Osteocyte (in vitro differentiated cells): ENCODE measurements around the gene PA2G4. TPM values are rescaled to one million over a fixed set of nuclear protein-coding genes. Genes with fewer than 3 reads are reported as not detected.
"Not testable (repeated sequence)": the region's sequence is repeated elsewhere in the genome, so short reads cannot be mapped to it uniquely, and the experiment has no call there.

ENCODE experiments used
- DNase-seq: peaks from one replicate; pipeline ENCODE4 v3.0.0; 2021; ENCODE audit warnings: mixed read lengths; ENCODE audit not compliant: unreplicated experiment; ENCODE audit errors: extremely low spot score
- H3K27ac Mint-ChIP-seq: one replicate; pipeline ENCODE4 v1.8.0; 2021; ENCODE audit warnings: mild to moderate bottlenecking, mixed read lengths; ENCODE audit not compliant: unreplicated experiment
- H3K27me3 Mint-ChIP-seq: one replicate; pipeline ENCODE4 v1.8.0; 2021; ENCODE audit warnings: mixed read lengths; ENCODE audit not compliant: unreplicated experiment
- H3K36me3 Mint-ChIP-seq: one replicate; pipeline ENCODE4 v1.8.0; 2021; ENCODE audit warnings: mixed read lengths; ENCODE audit not compliant: unreplicated experiment
- H3K4me1 Mint-ChIP-seq: one replicate; pipeline ENCODE4 v1.8.0; 2021; ENCODE audit warnings: mixed read lengths; ENCODE audit not compliant: unreplicated experiment
- H3K4me3 Mint-ChIP-seq: one replicate; pipeline ENCODE4 v1.8.0; 2021; ENCODE audit warnings: mild to moderate bottlenecking, moderate library complexity, mixed read lengths; ENCODE audit not compliant: unreplicated experiment
- H3K9me3 Mint-ChIP-seq: one replicate; pipeline ENCODE4 v1.8.0; 2021; ENCODE audit warnings: mixed read lengths; ENCODE audit not compliant: unreplicated experiment
- long read RNA-seq: library from polyadenylated mRNA; unstranded; transcript quantifications from one replicate; pipeline ENCODE4 v2.0.0, GENCODE V29; 2021
- total RNA-seq: library from RNA; stranded (reverse); gene quantifications from 2 replicates; pipeline ENCODE4 v1.2.1, GENCODE V29; 2021
- TF ChIP-seq, protein P1 (sequence below): fragments of 200-600 bp; sonication (generic); IDR thresholded peaks from 2 replicates; pipeline ENCODE4 v1.5.0; 2021; ENCODE audit warnings: antibody characterized with exemption, mild to moderate bottlenecking, moderate library complexity

PA2G4 gene
- total RNA-seq = 85.9 and 87.9 TPM in 2 replicates
- long read RNA-seq, transcript PA2G4-201 (13 exons, 2,577 nt) = major isoform, 58 of 212 reads
- long read RNA-seq, partial matches to known transcripts = 142 of 212 reads
- long read RNA-seq, other reads (novel, unspliced or antisense) = 12 of 212 reads

DNA sequence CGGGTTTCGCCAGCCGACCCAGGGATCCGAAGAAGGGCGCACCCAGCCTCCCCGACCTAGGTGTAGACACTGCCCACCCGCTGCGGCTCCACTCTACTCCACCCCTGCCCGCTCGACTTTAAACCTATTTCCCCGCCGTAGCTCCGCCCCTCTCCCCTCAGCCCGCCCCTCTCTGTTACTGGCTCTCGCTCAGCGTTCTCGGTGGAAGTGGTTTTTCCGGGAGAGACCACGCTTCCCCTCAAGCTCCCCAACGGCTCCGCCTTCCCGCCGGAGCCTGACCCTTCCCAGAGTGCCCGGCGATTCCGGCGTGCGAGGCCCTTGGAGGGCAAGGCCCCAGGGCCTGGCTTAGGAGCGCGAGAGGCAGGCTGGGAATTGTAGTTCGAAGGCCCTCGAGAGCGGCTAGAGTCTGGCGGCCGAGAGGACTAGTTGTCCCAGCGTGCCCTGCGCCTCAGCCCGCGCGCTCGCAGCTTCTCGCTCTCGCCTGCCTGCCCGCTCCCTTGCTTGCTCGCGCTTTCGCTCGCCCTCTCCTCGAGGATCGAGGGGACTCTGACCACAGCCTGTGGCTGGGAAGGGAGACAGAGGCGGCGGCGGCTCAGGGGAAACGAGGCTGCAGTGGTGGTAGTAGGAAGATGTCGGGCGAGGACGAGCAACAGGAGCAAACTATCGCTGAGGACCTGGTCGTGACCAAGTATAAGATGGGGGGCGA is at the start of gene PA2G4:
PA2G4 (plus strand) TSS at position 451 of the 706 bp plus-strand sequence; CDS start at position 630, 179 bp downstream.
- peak; percentile 99 for DNase-seq
- H3K4me1 Mint-ChIP-seq = peaks cover 30% of the 10 kb centered on the region
- no peaks in the 10 kb centered on the region for H3K27me3 Mint-ChIP-seq
- no peaks in the 10 kb centered on the region for H3K9me3 Mint-ChIP-seq
- peak within 1 kb of the TSS; percentile 95 for H3K4me3 Mint-ChIP-seq
- peak within 1 kb of the TSS; percentile 98 for H3K27ac Mint-ChIP-seq
- peaks cover 13% of the 10 kb centered on the region for H3K36me3 Mint-ChIP-seq
- TF ChIP-seq, protein P1, sequence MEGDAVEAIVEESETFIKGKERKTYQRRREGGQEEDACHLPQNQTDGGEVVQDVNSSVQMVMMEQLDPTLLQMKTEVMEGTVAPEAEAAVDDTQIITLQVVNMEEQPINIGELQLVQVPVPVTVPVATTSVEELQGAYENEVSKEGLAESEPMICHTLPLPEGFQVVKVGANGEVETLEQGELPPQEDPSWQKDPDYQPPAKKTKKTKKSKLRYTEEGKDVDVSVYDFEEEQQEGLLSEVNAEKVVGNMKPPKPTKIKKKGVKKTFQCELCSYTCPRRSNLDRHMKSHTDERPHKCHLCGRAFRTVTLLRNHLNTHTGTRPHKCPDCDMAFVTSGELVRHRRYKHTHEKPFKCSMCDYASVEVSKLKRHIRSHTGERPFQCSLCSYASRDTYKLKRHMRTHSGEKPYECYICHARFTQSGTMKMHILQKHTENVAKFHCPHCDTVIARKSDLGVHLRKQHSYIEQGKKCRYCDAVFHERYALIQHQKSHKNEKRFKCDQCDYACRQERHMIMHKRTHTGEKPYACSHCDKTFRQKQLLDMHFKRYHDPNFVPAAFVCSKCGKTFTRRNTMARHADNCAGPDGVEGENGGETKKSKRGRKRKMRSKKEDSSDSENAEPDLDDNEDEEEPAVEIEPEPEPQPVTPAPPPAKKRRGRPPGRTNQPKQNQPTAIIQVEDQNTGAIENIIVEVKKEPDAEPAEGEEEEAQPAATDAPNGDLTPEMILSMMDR = no peak

DNA sequence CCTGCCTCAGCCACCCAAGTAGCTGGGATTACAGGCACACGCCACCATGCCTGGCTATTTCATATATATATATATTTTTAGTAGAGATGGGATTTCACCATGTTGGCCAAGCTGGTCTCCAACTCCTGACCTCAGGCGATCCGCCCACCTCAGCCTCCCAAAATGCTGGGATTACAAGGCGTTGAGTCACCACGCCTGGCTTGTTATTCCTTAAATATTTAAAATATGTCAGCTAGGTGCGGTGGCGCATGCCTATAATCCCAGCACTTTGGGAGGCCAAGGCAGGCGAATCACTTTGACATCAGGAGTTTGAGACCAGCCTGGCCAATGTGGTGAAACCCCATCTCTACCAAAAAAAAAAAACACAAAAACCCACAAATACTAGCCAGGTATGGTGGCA is 44.4 kb upstream of the PA2G4 start:
- H3K36me3 Mint-ChIP-seq, DNase-seq, H3K27ac Mint-ChIP-seq, H3K27me3 Mint-ChIP-seq, H3K4me3 Mint-ChIP-seq, H3K9me3 Mint-ChIP-seq: not testable (repeated sequence)
- peaks cover 18% of the 10 kb centered on the region for H3K4me1 Mint-ChIP-seq

DNA sequence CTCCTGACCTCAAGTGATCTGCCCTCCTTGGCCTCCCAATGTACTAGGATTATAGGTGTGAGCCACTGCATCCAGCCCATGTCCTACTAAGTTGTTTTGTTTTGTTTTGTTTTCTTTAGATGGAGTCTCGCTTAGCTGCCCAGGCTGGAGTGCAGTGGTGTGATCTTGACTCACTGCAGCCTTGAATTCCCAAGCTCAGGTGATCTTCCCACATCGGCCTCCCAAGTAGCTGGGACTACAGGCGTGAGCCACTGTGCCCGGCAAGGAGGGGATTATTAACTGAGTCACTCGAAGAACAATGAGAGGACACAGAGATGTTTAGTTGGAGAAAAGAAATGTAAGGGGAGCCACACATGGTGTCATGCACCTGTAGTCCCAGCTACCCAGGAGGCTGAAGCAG is 42.4 kb upstream of the PA2G4 start:
- TF ChIP-seq, protein P1 = no peak
- Mint-ChIP-seq H3K9me3 (no peaks in the 10 kb centered on the region), H3K27ac (peak overlapping the region; percentile 43), H3K4me1 (peaks cover 15% of the 10 kb centered on the region), H3K4me3 (no peak overlapping the region), H3K27me3 (no peaks in the 10 kb centered on the region), H3K36me3 (no peaks in the 10 kb centered on the region)
- no peak for DNase-seq

DNA sequence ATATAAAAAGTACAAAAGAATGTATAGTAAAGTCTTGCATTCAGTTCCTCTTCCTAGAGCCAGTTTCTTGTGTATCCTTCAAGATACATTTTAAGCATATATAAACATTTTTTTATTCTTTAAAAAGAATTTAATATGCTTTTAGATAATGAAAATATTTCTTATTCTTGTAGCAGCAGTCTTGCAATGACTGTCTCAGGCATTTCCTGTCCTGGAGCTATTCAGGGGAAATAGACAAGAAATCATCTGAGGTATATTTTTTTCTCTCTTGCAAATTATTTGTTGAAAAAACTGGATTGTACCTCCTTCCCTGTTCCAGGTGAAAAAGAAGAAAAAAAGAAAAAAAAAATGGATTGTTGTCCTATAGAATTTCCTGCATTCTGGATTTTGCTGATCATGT is 41.4 kb upstream of the PA2G4 start:
- Mint-ChIP-seq H3K27ac (peak overlapping the region; percentile 71), H3K9me3 (no peaks in the 10 kb centered on the region), H3K4me3 (no peak overlapping the region), H3K36me3 (no peaks in the 10 kb centered on the region), H3K27me3 (no peaks in the 10 kb centered on the region), H3K4me1 (peaks cover 15% of the 10 kb centered on the region)
- TF ChIP-seq, protein P1 = no peak
- DNase-seq = no peak

DNA sequence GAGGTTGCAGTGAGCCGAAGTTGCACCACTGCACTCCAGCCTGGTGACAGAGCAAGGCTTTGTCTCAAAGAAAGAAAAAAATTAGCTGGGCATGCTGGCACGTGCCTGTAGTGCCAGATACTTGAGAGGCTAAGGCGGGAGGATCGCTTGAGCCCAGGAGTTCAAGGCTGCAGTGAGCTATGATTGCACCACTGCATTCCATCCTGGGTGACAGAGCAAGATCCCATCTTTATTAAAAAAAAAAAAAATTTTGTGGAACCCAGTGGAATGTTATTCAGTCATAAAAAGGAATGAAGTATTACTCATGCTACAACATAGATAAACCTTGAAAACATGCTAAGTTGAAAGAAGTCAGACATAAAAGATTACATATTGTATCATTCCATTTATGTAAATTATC is 32.7 kb upstream of the PA2G4 start:
- no peak for DNase-seq
- H3K36me3 Mint-ChIP-seq = no peaks in the 10 kb centered on the region
- H3K4me1 Mint-ChIP-seq = no peaks in the 10 kb centered on the region
- TF ChIP-seq, protein P1 = no peak
- H3K27me3 Mint-ChIP-seq = no peaks in the 10 kb centered on the region
- no peaks in the 10 kb centered on the region for H3K9me3 Mint-ChIP-seq
- no peak overlapping the region for H3K27ac Mint-ChIP-seq
- no peak overlapping the region for H3K4me3 Mint-ChIP-seq
